ENCODE results near the gene CAMTA1.

Gene CAMTA1

DNA sequence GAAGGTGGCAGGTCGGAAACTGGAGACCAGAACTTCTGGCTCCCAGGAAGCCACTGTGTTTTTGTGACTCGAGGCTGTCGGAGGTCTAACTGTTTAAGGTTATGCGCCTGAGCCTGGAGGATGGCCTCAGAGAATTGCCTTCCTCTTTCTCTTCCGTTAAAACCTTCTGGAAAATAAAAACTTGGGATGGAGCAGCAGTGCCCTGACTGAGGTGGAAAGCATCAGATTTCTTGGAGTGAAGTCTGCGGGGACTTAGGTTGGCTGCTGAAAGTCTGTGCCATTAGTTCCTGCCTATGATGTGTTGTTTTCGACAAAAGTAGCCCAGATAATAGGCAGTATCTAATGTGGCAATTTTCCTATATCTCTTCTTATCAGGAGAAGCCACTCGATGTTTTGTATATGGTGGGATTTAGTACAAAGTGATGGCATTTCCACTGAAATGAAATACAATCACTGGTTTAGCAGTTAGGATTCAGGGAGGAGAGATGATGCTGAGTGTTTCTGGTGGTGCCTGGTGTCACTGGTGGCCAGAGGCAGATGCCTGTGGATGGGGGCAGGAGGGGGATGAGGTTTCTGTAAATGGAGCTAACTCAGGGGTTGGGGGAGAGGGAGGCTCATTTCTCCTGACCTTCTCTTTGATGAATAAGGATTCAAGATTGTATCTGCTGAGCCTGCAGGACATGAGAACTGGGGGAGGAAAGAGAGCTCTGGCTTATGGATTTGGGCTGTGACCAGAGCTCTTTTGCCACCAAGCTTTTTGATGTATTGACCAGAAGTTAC, 150.8 kb downstream of the CAMTA1 start:
- DNase-seq, result no peak

GRCh38 chr1:6937048-6937447, 151.8 kb downstream of the CAMTA1 start:
- no peak for DNase-seq

DNA sequence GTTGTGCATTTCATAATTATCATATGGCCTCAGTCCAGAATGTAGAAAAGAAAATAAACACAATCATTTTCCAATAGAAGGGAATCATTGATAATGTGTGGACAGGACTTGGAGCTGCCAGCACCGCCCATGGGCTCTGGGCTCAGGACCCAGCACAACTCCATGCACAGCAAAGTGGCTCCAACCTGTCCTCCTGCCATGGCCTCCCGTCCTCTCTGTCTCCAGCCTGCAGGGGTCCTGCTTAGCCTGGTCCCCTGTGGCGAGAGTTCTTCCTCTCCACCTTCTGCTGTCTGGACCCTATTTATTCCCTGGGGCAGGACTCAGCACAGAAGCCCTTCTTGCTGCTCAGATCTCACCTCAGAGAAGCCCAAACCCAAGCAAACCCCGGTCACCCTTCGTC, 154.1 kb downstream of the CAMTA1 start:
- DNase-seq, result no peak

- DNase-seq, result no peak
These were observed 156.5 kb downstream of the CAMTA1 start for GRCh38 chr1:6941786-6942185.

DNA sequence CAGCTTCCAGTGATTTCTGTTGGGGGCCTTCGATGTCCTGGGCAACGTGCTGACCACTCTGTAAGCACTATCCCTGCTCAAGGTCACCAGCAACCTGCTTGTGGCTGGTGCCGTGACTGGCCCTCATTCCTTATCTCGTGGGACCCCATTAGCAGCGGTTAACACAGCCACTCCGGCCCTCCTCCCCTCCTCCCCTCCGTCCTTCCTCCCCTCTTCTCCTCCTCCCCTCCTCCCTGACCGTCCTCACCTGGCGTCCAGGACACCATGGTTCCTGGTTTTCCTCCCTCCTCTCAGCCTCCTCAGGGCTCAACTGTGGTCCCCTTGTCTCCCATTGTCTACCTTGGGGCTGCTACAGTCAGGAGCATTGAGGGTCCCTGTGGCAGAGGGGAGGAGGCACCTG, 157.7 kb downstream of the CAMTA1 start:
- DNase-seq, result no peak

DNA sequence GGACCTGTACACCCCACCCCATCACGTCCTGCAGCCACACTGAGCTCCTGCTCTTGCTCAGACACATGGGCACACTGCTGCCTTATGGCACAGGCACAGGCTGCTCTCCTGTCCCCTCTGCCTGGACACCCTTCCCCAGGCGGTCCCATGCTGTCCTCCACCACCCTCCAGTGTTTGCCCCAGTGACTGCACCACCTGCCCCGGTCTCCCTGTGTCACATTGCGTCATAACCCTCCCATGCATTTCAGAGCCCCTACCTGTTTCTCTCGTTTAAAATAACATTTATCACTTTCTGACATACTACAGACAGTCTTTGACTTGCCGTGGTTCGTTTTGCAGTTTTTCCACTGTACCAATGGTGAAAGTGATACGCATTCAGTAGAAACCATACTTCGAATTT, 159.2 kb downstream of the CAMTA1 start:
- DNase-seq, result no peak

DNA sequence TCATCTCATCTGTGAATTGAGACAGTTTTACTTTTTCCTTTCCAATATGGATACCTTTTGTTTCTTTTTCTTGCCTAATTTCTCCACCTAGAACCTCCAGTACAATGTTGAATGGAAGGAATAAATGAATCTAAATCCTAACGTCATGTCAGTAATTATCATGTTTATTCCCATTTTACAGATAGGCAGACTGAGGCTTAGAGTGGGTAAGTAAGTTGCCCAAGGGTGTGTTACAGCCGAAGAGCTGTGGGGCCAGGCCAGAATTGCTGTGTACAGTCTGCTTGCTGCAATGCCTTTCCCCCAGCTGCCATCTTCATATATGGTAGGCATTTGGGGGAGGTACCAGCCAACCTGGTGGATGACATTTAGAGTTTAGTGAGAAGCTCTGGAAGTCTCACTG, 162.7 kb downstream of the CAMTA1 start:
- no peak for DNase-seq

- no peak for DNase-seq
These were observed 163.2 kb downstream of the CAMTA1 start for GRCh38 chr1:6948416-6948815.

GRCh38 chr1:6948861-6949260, 163.6 kb downstream of the CAMTA1 start:
- DNase-seq, result no peak

DNA sequence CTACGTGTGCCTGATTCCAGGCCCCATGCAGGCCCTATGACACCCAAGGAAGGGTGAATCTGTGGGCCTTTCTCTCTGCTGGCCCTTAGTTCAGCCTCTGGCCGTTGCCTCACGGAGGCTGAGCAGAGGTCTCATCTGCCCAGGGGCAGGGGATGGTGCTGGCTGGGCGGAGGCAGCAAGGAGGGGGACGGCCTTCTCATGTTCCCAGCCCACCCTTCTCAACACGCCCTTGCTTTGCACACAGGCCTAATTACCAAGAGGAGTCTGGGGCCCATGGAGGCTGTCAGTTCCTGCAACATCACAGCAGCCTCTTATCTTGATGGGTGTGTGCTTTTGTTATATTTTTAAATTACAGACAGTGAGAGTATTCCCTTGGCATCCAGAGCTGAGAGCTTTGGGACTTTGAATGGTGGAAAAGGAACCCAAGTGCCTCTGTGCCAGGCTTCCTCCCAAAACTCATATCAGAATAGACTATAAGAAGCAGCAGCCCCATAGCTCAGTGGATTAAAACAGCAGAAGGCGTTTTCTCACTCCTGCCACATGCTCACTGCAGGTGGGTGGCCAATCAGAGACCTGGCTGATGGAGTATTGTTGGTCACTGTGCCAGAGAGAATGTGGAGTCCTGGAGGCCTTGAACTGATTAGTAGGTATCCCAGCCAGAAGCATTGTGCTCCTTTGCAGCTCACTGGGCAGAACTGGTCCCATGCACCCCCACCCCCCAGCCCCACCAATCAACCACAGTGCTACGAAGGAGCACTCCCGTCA, 164.9 kb downstream of the CAMTA1 start:
- DNase-seq, result no peak

DNA sequence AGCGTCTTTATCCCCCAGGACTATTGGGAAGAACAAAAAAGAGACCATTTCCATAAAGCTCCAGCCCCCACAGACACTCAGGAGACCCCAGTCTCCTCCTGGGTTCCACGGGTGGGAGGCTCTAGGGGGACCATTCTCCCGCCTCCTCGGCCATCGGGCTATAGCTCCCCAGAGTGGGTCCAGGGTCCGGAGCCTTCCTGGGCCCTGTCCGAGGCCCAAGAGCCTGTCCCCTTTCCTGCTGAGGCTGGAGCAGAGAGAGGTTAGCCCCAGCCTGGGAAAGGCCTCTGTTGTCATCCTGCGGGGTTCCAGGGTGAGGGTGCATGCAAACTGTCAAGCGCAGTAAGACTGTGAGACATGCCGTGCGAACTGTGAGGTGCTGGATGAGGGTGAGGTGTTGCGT, 166.3 kb downstream of the CAMTA1 start:
- DNase-seq, result no peak

- no peak for DNase-seq
These were observed 168.0 kb downstream of the CAMTA1 start for GRCh38 chr1:6953216-6953615.

- DNase-seq, result no peak
These were observed 168.7 kb downstream of the CAMTA1 start for GRCh38 chr1:6953907-6954364.

DNA sequence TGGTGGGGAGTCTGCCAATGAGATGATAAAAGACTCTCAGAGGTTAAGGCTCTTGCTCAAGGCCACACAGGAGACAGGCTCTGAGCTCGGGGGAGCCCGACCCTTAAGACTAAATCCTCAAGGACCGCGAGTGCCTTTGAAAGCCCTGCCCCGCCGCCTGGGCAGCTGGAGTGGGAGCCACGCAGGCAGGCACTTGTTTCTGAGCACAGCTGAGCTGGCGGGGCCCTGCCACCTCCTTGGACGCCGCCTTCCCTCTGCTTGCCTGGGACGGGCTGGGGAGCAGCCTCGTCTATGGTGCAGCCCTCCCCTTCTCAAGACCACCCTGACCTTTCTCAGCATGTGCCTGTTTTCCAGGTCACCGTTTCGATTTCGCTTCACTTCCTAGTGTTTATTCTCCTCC, 169.3 kb downstream of the CAMTA1 start:
- DNase-seq, result no peak

- DNase-seq, result no peak
These were observed 170.3 kb downstream of the CAMTA1 start for GRCh38 chr1:6955357-6956094.

DNA sequence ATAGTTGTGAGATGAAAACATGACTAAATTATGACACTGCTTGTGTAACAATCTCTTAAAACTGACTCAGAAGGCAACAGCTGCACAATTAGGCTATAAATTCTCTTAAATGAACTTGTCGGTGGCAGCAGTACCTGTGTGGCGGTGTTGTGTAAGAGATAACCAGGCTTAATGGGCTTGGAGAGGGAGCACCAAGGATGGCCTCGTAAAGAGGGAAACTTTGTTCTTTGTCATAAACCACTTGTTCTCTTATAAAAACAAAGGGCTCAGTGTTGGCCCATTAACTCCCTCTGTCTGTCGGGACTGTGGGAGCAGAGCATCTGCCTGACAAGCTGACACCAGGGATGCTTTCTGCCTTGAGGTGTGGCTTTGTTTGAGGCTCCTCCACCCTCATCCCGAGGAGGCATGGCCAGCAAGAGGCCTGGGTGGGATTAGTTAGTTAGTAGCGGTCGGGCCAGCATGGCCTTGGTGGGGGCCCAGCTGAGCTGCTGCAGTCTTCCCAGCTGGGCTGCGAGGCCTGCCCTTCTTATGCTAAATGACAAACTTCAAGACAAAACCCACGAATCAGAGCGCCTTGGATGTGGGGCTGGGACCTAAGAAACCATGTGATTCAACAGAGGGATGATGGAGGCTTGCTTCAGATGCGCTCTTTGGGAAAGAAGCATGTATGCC, 171.4 kb downstream of the CAMTA1 start:
- DNase-seq, result no peak

- DNase-seq, result no peak
These were observed 172.1 kb downstream of the CAMTA1 start for GRCh38 chr1:6957341-6957740.

- DNase-seq, result no peak
These were observed 173.3 kb downstream of the CAMTA1 start for GRCh38 chr1:6958407-6959030.

DNA sequence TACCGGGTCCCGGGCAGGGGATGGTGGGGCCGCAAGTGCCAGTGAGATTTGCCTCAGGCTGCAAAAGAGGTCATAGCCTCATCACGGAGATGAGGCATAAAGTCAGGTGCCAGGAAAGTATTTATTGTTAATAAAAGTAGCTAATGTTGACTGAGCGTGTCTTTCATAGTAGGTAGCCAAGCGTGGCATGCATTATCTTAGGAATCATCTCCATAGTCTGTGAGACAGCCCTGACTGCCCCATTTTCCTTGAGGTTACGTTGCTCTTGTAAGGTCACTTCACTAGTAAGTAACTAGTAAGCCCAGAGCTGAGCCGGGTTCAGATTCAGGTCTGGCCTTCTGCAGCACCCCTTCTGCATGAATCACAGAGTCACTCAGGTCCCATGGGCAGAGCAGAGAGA, 174.2 kb downstream of the CAMTA1 start:
- no peak for DNase-seq

DNA sequence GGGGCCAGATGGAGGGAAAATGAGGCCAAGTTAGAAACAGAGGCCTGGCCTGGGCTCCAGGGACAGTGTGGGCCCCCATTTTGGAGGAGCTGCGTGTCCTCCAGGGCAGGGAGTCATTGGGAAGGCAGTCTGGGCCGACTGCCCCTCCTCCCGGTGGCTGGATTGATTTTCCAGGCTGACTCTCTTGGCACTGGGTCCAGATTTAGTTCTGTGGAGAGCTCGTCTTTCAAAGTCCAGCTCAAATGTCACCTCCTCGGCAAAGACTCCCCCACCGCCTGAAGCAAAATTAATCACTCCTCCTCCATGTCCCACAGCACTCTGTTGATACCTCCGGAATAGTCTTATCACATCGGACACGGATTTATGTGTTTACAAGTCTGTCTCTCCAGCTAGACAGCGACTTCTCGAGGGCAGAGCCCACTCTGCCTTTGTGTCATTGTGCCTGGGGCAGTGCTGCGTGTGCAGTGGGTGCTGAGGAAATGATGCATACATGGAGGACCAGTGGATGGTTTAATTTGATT, 175.1 kb downstream of the CAMTA1 start:
- no peak for DNase-seq

DNA sequence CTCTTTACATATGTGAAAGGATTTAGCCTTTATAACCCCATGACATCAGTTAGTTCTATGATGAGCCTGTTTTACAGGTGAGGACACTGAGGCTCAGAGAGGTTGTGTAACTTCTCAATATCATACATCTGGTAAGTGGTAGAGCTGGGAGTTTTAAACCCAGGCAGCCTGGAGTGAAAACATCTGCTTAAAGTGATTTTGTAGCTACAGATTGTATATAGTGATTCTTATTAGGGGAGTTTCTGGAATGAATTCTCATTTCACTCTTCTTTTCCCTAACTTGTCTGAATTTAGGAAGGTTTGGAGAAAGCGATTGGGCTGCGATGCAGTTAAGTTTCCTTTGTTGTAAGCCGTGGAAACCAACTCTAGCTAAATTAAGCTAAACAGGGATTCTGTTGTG, 175.6 kb downstream of the CAMTA1 start:
- no peak for DNase-seq

GRCh38 chr1:6961289-6961688, 176.0 kb downstream of the CAMTA1 start:
- no peak for DNase-seq

Data from T-helper 9 cell (primary cell).